NCI-H526 (cell line): ENCODE results near the gene P2RY6.
A peak's percentile ranks its signal among the peaks of the same experiment; 100 is the strongest.

Source experiments
- DNase-seq, 2 experiments: peaks; one replicate each; lab custom pipeline; 2025; lab: John Stamatoyannopoulos, UW

Gene P2RY6

DNA sequence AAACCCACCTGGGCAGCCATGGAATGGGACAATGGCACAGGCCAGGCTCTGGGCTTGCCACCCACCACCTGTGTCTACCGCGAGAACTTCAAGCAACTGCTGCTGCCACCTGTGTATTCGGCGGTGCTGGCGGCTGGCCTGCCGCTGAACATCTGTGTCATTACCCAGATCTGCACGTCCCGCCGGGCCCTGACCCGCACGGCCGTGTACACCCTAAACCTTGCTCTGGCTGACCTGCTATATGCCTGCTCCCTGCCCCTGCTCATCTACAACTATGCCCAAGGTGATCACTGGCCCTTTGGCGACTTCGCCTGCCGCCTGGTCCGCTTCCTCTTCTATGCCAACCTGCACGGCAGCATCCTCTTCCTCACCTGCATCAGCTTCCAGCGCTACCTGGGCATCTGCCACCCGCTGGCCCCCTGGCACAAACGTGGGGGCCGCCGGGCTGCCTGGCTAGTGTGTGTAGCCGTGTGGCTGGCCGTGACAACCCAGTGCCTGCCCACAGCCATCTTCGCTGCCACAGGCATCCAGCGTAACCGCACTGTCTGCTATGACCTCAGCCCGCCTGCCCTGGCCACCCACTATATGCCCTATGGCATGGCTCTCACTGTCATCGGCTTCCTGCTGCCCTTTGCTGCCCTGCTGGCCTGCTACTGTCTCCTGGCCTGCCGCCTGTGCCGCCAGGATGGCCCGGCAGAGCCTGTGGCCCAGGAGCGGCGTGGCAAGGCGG, 24.5 kb downstream of the P2RY6 start:
- no peak for DNase-seq

DNA sequence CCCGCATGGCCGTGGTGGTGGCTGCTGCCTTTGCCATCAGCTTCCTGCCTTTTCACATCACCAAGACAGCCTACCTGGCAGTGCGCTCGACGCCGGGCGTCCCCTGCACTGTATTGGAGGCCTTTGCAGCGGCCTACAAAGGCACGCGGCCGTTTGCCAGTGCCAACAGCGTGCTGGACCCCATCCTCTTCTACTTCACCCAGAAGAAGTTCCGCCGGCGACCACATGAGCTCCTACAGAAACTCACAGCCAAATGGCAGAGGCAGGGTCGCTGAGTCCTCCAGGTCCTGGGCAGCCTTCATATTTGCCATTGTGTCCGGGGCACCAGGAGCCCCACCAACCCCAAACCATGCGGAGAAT, 25.1 kb downstream of the P2RY6 start:
- no peak for DNase-seq

DNA sequence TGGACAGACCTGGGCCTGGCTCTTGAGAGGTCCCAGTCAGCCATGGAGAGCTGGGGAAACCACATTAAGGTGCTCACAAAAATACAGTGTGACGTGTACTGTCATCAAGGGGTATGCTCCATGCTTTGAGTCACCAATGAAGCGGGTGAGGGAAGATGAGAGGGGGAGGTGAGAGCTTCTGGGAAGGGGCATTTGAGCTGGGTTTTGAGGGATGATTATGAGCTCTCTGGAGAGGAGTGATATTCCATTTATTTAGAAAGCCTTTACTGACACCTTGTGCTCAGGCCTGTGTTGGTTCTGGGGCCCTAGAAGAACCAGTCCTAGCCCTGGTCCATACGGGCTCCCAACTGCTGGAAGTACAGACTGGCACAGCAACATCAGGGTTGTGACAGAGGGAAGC, 25.6 kb downstream of the P2RY6 start:
- no peak for DNase-seq

DNA sequence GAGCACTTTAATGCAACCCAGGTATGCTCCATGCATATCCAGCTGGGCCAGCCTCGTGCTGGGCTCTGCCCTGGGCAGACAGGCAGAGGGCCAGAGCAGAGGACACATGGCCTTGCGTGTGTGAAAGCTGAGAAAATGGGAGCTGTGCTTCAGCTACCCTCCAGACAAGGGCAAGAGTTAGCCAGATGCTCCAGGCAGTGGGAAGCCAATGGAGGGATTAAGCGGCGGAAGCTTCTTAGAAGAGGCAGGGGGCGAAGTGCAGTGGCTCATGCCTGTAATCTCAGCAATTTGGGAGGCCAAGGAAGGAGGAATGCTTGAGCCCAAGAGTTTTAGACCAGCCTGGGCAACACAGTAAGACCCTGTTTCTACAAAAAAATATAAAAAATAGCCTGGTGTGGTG, 26.1 kb downstream of the P2RY6 start:
- DNase-seq, result no peak

DNA sequence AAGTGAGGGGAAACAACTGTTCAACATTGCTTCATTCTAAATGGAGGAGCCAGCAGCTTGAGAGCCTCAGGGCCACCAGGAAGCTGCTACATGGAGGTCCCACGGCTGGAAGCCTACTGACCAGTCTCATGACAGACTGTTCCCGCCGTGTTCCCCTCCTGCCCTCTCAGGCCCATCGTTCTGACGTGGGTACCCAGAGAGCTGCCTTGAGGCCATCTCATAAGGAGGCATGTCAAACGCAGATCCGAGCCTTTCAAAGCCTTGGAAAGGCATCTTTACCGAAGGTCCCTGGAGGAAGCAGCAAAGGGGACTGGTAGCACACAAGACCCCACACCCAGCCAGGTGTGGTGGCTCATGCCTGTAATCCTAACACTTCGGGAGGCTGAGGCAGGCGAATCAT, 27.6 kb downstream of the P2RY6 start:
- DNase-seq, result no peak

GRCh38 chr11:73306069-73306841, 34.1 kb downstream of the P2RY6 start:
- no peak for DNase-seq

DNA sequence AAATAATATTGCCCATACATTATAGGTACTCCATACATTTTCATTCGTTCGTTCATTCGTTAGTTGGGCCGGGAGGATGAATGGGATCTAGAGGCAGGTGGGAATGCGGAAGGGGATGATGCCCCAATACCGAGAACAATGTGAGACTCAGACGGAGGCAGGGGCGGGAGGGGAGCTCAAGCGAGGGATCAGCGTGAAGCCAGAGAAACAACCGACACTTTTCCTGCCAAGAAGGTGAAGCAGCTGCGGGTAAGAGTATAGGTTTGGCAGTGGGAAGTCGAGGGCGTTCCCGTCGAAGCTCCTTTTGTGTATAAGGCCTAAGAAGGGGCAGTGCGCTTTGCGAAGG, 34.8 kb downstream of the P2RY6 start:
- no peak for DNase-seq

DNA sequence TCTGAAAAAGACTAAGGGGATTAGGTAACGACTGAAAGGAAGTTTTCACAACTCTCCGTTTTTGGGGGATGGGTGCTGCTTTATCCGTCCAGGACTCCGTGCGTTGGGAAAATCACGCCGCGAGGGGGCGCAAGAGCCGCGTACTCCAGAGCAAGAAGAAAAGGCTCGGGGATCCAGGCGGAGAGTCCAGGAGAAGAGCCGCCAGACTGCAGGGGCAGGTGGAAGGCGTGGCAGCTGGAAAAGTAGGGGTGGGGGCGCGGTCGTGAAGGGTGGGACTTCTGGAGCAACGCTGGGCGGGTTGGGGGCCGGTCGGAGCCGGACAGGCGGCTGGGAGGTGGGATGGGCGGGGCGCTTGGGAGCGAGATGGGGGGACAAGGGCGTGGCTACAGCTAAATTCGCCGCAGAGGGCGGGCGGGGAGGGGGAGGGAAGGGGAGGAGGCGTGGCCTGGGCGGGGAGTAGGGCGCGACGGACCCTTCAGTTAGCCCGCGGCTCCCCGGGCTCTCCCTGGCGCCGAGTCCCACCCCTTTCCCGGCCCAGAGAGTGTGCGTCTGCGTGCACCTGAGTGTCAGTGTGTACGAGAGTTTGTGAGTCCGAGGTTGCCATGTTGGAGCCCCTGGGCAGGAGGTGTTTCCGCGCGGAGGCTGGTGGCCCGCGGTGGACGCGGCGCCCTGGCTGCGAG, 35.3 kb downstream of the P2RY6 start:
- peak; percentile 98 to 100 for DNase-seq

GRCh38 chr11:73308003-73308960, 36.1 kb downstream of the P2RY6 start, which contains the start of gene ARHGEF17:
TSS of gene ARHGEF17 (plus strand) at chr11:73308276. CDS start at chr11:73308639, 363 bp downstream.
- peak in 1 of 2 experiments; percentile 96 for DNase-seq

GRCh38 chr11:73308961-73309919, 37.1 kb downstream of the P2RY6 start:
- DNase-seq, result peak in 1 of 2 experiments; percentile 63

GRCh38 chr11:73310076-73310475, 37.9 kb downstream of the P2RY6 start:
- no peak for DNase-seq

DNA sequence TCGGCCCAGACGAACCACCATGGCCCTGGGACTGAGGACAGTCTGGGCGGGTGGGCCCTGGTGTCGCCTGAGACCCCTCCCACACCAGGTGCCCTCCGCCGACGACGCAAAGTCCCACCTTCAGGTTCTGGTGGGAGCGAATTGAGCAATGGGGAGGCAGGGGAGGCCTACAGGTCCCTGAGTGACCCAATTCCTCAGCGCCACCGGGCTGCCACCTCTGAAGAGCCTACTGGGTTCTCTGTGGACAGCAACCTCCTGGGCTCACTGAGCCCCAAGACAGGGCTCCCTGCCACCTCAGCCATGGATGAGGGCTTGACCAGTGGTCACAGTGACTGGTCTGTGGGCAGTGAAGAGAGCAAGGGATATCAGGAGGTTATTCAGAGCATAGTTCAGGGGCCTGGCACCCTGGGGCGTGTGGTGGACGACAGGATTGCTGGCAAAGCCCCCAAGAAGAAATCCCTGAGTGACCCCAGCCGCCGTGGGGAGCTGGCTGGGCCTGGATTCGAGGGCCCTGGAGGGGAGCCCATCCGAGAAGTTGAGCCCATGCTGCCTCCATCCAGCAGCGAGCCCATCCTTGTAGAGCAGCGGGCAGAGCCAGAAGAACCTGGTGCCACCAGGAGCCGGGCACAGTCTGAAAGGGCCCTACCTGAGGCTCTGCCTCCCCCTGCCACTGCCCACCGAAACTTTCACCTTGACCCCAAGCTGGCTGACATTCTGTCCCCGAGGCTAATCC, 38.7 kb downstream of the P2RY6 start:
- DNase-seq, result no peak

DNA sequence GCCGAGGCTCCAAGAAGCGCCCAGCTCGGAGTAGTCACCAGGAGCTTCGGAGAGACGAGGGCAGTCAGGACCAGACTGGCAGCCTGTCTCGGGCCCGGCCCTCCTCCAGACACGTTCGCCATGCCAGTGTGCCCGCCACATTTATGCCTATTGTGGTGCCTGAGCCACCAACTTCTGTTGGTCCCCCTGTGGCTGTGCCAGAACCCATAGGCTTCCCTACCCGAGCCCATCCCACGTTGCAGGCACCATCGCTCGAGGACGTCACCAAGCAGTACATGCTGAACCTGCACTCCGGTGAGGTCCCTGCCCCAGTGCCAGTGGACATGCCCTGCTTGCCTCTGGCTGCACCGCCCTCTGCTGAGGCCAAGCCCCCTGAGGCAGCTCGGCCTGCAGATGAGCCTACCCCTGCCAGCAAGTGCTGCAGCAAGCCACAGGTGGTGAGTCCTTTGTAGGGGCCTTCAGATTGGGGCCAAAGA, 39.3 kb downstream of the P2RY6 start:
- no peak for DNase-seq

DNA sequence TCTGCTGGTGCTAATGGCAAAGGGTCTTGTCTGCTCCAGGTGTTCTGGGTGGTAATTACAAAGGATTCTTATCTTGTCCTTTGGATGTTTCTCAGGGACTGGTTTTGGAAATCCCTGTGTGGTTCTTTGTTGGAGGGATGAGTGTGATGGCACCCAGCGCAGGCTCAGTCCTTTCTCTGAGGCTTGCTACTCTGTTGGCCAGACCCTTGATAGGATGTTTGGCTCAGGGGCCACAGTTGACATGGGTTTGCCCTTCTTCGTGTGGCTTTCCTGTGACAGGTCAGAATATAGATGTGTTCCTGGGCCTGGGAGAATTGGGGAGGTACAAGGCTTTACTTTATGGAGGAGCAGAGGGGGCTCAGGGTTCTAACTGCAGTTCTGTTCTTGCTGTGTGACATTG, 39.9 kb downstream of the P2RY6 start:
- no peak for DNase-seq

DNA sequence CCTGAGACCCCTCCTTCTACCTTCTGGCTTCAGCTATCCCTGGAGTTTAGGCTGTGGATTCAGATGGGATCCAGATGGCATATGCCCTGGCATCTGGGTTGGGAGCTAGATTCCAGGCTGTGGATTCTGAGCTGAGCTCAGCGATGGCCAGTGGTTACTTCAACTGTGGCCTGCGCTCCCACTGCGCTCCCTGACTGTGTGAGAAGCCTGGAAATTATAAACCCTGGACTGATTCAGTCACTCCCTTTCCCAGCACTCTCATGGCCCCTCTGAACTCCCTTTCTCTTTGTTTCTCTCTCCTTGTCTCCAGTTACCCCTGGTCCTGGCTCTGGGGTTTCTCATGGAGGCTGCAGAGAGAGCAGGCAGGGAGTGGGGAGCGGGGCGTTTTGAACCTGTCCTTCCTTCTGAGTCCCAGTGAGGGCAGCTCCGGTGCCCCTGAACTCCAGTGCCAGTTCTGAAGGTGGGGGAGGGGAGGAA, 40.8 kb downstream of the P2RY6 start:
- DNase-seq, result no peak

- no peak for DNase-seq
These were observed 41.5 kb downstream of the P2RY6 start for GRCh38 chr11:73313652-73314051.

DNA sequence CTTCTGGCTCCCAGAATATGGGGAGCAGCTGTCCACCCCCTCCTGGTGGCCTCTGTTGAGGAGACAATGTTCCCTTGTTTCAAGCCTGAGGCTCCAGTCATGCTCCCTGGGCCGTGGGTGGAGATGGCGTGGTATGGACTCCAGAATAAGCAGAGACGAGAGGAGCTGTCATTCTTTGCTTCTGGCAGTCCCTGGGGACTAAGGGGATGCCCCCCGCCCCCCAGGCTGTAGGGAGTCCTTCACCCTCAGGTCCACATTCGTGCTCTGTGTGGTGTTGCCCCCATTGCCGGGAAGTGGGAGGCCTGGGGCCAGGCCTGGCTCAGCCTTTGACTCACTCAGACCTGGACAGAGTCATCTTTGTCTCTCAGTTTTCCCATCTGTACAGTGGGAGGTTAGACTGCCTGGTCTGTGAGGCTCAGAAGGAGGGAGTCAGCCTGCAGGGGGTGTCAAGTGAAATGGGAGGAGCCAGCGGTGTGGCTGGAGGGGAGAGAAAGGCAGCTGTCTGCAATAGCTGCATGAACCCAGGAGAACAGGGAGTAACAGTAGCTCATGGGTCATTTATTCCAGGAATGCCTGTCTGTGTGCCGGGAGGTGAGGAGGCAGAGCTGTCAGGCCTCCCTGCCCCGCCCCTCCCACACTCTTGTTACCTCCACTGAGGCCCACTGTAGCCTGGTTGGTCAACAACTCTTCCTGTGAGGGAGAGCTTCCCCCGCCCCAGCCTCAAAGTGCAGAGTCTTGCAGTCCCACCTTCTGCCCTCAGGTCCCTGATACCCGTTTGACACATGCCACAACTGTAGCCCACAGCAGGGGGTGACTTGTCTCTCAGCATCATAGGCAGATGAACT, 42.2 kb downstream of the P2RY6 start:
- no peak for DNase-seq

DNA sequence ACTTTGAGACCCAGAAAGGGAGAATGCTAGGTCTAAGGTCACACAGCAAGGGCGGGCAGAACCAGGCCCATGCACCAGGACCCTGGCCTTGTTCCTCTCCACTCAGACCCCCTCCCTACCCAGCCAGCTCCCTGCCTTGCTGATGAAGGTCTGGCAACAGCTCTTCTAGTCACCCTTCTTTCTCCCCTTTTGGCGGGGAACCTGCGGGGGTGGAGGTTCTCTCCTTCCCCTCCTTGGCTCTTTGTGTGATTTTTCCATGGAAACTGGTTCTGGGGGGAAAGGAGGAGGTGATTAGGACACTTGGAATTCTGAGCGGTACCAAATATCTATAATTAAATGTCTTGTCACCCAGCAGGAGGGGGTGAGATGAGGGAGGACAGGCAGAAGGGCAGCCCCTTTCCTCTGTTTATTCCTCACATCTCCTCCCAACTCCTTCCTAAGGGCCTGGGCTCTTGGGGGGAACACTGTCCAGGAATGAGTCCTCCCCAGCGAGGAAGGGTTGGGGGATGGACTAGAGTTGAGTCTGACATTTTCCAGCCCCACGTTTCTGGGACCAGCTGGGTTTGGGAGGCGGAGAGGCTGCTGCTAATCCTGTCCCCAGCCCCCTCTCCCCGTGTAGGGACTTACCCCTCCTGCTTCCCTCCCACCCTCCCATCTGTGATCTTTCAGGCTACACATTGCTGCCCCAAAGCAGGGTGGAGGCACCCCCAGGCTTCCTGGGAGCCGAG, 43.3 kb downstream of the P2RY6 start:
- no peak for DNase-seq
